Measurements from ENCODE around the gene CCT7. TPM values are rescaled to one million over a fixed set of nuclear protein-coding genes. Genes with fewer than 3 reads are reported as not detected.
A peak's percentile ranks its signal among the peaks of the same experiment; 100 is the strongest.

Gene CCT7
- total and polyA plus RNA-seq, 8 donors: 72.7 to 141 (median 105) TPM

GRCh38 chr2:73297151-73297559, 63.0 kb downstream of the CCT7 start:
- peaks cover 0 to 41% (median 15%) of the 10 kb centered on the region in 4 donors for H3K27me3 ChIP-seq
- intact Hi-C loops (cut with DNase I): no loop called here
- H3K4me3 ChIP-seq: no peak overlapping the region
- H3K36me3 ChIP-seq: no peaks in the 10 kb centered on the region
- FAIRE-seq (no peak), ATAC-seq (peak in 3 of 4 donors; percentile 26 to 59 (median 58)), DNase-seq (no peak)
- no peak for TF ChIP-seq CTCF (IDR thresholded peaks at IDR 0.05)
- no peak overlapping the region for H3K27ac ChIP-seq
- 12 to 13% methylated on average over 2 of the region's 2 CpGs for WGBS, 2 donors
- H3K9me3 ChIP-seq: no peaks in the 10 kb centered on the region
- no peaks in the 10 kb centered on the region for H3K4me1 ChIP-seq

GRCh38 chr2:73297586-73297985, 63.5 kb downstream of the CCT7 start:
- ATAC-seq: no peak
- H3K4me1 ChIP-seq: no peaks in the 10 kb centered on the region
- no peaks in the 10 kb centered on the region for H3K36me3 ChIP-seq
- peaks cover 0 to 36% (median 12%) of the 10 kb centered on the region in 4 donors for H3K27me3 ChIP-seq
- no peak overlapping the region for H3K4me3 ChIP-seq
- no peak overlapping the region for H3K27ac ChIP-seq
- intact Hi-C loops (cut with DNase I): no loop called here
- DNase-seq: no peak
- no peaks in the 10 kb centered on the region for H3K9me3 ChIP-seq
- no peak for FAIRE-seq
- no peak for TF ChIP-seq CTCF (IDR thresholded peaks at IDR 0.05)
- WGBS, 2 donors: 45 to 46% methylated on average over 4 of the region's 4 CpGs

- no peaks in the 10 kb centered on the region for H3K9me3 ChIP-seq
- H3K27me3 ChIP-seq: peaks cover 0 to 5% (median 0%) of the 10 kb centered on the region in 4 donors
- H3K4me1 ChIP-seq: no peaks in the 10 kb centered on the region
- no peak overlapping the region for H3K27ac ChIP-seq
- no peak for TF ChIP-seq CTCF (IDR thresholded peaks at IDR 0.05)
- WGBS, 2 donors: 64 to 78% methylated on average over 3 of the region's 3 CpGs
- intact Hi-C loops (cut with DNase I): no loop called here
- no peak for ATAC-seq
- FAIRE-seq: no peak
- no peaks in the 10 kb centered on the region for H3K36me3 ChIP-seq
- no peak for DNase-seq
- no peak overlapping the region for H3K4me3 ChIP-seq
Observed at GRCh38 chr2:73300926-73301325, 66.8 kb downstream of the CCT7 start.

- WGBS, 2 donors: 49 to 63% methylated on average over 4 of the region's 4 CpGs
- Histone ChIP-seq H3K4me1 (no peaks in the 10 kb centered on the region), H3K27ac (no peak overlapping the region), H3K36me3 (no peaks in the 10 kb centered on the region), H3K9me3 (no peaks in the 10 kb centered on the region), H3K27me3 (peaks cover 0 to 5% (median 0%) of the 10 kb centered on the region in 4 donors), H3K4me3 (no peak overlapping the region)
- DNase-seq (no peak), ATAC-seq (no peak), FAIRE-seq (no peak)
- intact Hi-C loops (cut with DNase I): no loop called here
- no peak for TF ChIP-seq CTCF (IDR thresholded peaks at IDR 0.05)
Observed at GRCh38 chr2:73301636-73302035, 67.5 kb downstream of the CCT7 start.

Other genes with a start within 250 kb of the CCT7 start
- 1 to 10 TPM; 2.6 to 8.4 (median 4.8) TPM for gene SFXN5, start 162.6 kb upstream of the CCT7 start, total RNA-seq
- gene SFXN5, start 162.6 kb upstream of the CCT7 start, polyA plus RNA-seq: 1 to 10 TPM; 5.3 to 7.0 TPM
- gene RAB11FIP5, start 121.4 kb upstream of the CCT7 start, total RNA-seq: 10 to 100 TPM; 13.4 to 17.6 (median 16.2) TPM
- 10 to 100 TPM; 10.1 to 12.4 TPM for gene RAB11FIP5, start 121.4 kb upstream of the CCT7 start, polyA plus RNA-seq
- gene NOTO, start 31.7 kb upstream of the CCT7 start, total RNA-seq: not detected
- gene NOTO, start 31.7 kb upstream of the CCT7 start, polyA plus RNA-seq: not detected
- gene SMYD5, start 20.1 kb upstream of the CCT7 start, total RNA-seq: 10 to 100 TPM in 4 of 6 donors, 1 to 10 TPM in 2; 8.7 to 13.7 (median 11.5) TPM
- 10 to 100 TPM; 17.0 to 19.6 TPM for gene SMYD5, start 20.1 kb upstream of the CCT7 start, polyA plus RNA-seq
- 10 to 100 TPM; 10.5 to 16.7 (median 13.2) TPM for gene PRADC1, start 1.1 kb upstream of the CCT7 start, total RNA-seq
- gene PRADC1, start 1.1 kb upstream of the CCT7 start, polyA plus RNA-seq: 10 to 100 TPM; 19.1 to 20.9 TPM
- gene FBXO41, start 50.2 kb downstream of the CCT7 start, total RNA-seq: 1 to 10 TPM; 2.2 to 4.0 (median 3.0) TPM
- gene FBXO41, start 50.2 kb downstream of the CCT7 start, polyA plus RNA-seq: 1 to 10 TPM; 4.9 to 6.9 TPM
- under 1 TPM in 3 of 6 donors, not detected in 3; 0.09 to 0.18 (median 0.09) TPM for gene EGR4, start 59.2 kb downstream of the CCT7 start, total RNA-seq
- under 1 TPM; 0.19 to 0.94 TPM for gene EGR4, start 59.2 kb downstream of the CCT7 start, polyA plus RNA-seq
- gene ALMS1, start 151.5 kb downstream of the CCT7 start, total RNA-seq: 10 to 100 TPM; 12.0 to 19.8 (median 14.3) TPM
- gene ALMS1, start 151.5 kb downstream of the CCT7 start, polyA plus RNA-seq: 1 to 10 TPM; 7.8 to 8.5 TPM

Data from pancreas (tissue), 10 donors.